Panc1 (cell line): ENCODE data around the gene SMIM24. TPM values are rescaled to one million over a fixed set of nuclear protein-coding genes. Genes with fewer than 3 reads are reported as not detected.

Experiments
- ATAC-seq: fragments of 200-7000 bp; cut with Tn5 transposase; 2 replicates; pipeline ENCODE4 v1.9.1; 2020; ENCODE audit warnings: mild to moderate bottlenecking, moderate library complexity
- BruUV-seq: library from RNA; stranded (reverse); fragments of 400-500 nt; replicated peaks from 2 replicates; lab custom pipeline; 2021; lab: Mats Ljungman, UMichigan
- CTCF ChIA-PET: fragments of 300-600 bp; sonication (Branson Sonifier 250); formaldehyde crosslinking; loops from one replicate; lab custom pipeline; 2022; ENCODE audit warnings: antibody characterized with exemption; lab: Charles Lee
- POLR2A ChIA-PET: fragments of 300-600 bp; sonication (Branson Sonifier 250); formaldehyde crosslinking; loops from one replicate; lab custom pipeline; 2022; ENCODE audit warnings: antibody characterized with exemption; lab: Charles Lee
- DNase-seq: peaks from one replicate; pipeline ENCODE4 v3.0.0-alpha.2; 2010; ENCODE audit warnings: low read depth, low spot score
- H3K27ac ChIP-seq: 2 replicates; pipeline ENCODE4 v1.5.1; 2011; ENCODE audit warnings: mild to moderate bottlenecking, low read length, inconsistent platforms
- H3K27me3 ChIP-seq: fragments of 200-500 bp; sonication (Bioruptor generic); 2 replicates; pipeline ENCODE4 v1.6.0; 2014; ENCODE audit warnings: low read length, inconsistent platforms; ENCODE audit not compliant: control insufficient read depth, insufficient read depth
- H3K36me3 ChIP-seq: fragments of 200-500 bp; sonication (Bioruptor generic); 2 replicates; pipeline ENCODE4 v1.5.1; 2014; ENCODE audit warnings: inconsistent platforms, mild to moderate bottlenecking, low read length, moderate library complexity; ENCODE audit not compliant: control insufficient read depth, insufficient read depth
- H3K4me1 ChIP-seq: 2 replicates; pipeline ENCODE4 v1.5.1; 2011; ENCODE audit warnings: inconsistent platforms, mild to moderate bottlenecking, low read length, moderate library complexity; ENCODE audit not compliant: control insufficient read depth, insufficient read depth
- H3K4me3 ChIP-seq, 2 experiments: 2 replicates each; pipeline ENCODE4 v1.5.1; 2011 to 2012; ENCODE audit warnings: low read depth in 2 of 2, low read length in 2 of 2, mild to moderate bottlenecking in 2 of 2, inconsistent platforms in 1 of 2, moderate library complexity in 1 of 2
- H3K9me3 ChIP-seq: fragments of 200-500 bp; sonication (Bioruptor generic); 2 replicates; pipeline ENCODE4 v1.5.1; 2014; ENCODE audit warnings: low read depth, mild to moderate bottlenecking, inconsistent platforms, low read length, moderate library complexity; ENCODE audit not compliant: control insufficient read depth, insufficient read depth
- CTCF ChIP-seq: fragments of 450-650 bp; IDR thresholded peaks from 2 replicates; pipeline ENCODE4 v1.5.1; 2017; ENCODE audit warnings: mild to moderate bottlenecking
- POLR2AphosphoS5 ChIP-seq: IDR thresholded peaks from 2 replicates; pipeline ENCODE4 v1.6.1; 2012; ENCODE audit warnings: mild to moderate bottlenecking, low read depth, low read length, moderate library complexity
- REST ChIP-seq, 2 experiments: IDR thresholded peaks; 2 replicates each; pipeline ENCODE4 v1.6.1; 2011 to 2012; ENCODE audit warnings: low read depth in 2 of 2, control low read depth in 1 of 2, low read length in 1 of 2, mild to moderate bottlenecking in 1 of 2, moderate library complexity in 1 of 2; ENCODE audit not compliant: insufficient read depth in 1 of 2
- SIN3A ChIP-seq: IDR thresholded peaks from 2 replicates; pipeline ENCODE4 v1.6.1; 2012; ENCODE audit warnings: low read depth, mild to moderate bottlenecking, low read length, moderate library complexity, borderline replicate concordance; ENCODE audit not compliant: insufficient read depth
- TCF7L2 ChIP-seq: IDR thresholded peaks from 2 replicates; pipeline ENCODE4 v1.6.1; 2011; ENCODE audit warnings: mild to moderate bottlenecking, low read depth, low read length, inconsistent platforms
- in situ Hi-C: cut with HindIII; loops from 2 replicates; pipeline ENCODE4 v1.10.0; 2016; ENCODE audit warnings: low sequenced_read_pairs, low pct_unique_long_range_greater_than_20kb
- intact Hi-C: fragments of 100-400 bp; cut with micrococcal nuclease; formaldehyde crosslinking; loops from one replicate; pipeline ENCODE4 v1.10.0; 2022; ENCODE audit not compliant: unreplicated experiment
- total RNA-seq: library from RNA; stranded (reverse); gene quantifications from one replicate; pipeline ENCODE4 v1.2.1, GENCODE V29; 2021; ENCODE audit not compliant: unreplicated experiment

Gene SMIM24
- total RNA-seq, 1 experiment from 2014 or later = 0.28 TPM

- DNase-seq (no peak), ATAC-seq (no peak)
- Histone ChIP-seq H3K4me1 (no peaks in the 10 kb centered on the region), H3K27me3 (no peaks in the 10 kb centered on the region), H3K36me3 (no peaks in the 10 kb centered on the region), H3K27ac (no peak overlapping the region), H3K9me3 (no peaks in the 10 kb centered on the region), H3K4me3 (no peak overlapping the region)
- ChIA-PET POLR2A (no interaction called here), CTCF (interaction anchor here (0.5 kb wide), 1 partner anchor 142 kb away, joined by 12 read pairs; no protein-coding TSS in a partner anchor)
- TF ChIP-seq SIN3A (no peak), TCF7L2 (no peak), CTCF (no peak; the same call in 1 of the 2 replicates), REST (IDR thresholded peaks at IDR 0.05; ENCODE audit: insufficient read depth in 1 of 2, low read depth in 2 of 2, low read length in 1 of 2) (no peak), POLR2AphosphoS5 (no peak)
- intact Hi-C loops = no loop called here
- no TSS peak for BruUV-seq
- in situ Hi-C loops = no loop called here
These were observed 46.3 kb upstream of the SMIM24 start for GRCh38 chr19:3526507-3527237.

DNA sequence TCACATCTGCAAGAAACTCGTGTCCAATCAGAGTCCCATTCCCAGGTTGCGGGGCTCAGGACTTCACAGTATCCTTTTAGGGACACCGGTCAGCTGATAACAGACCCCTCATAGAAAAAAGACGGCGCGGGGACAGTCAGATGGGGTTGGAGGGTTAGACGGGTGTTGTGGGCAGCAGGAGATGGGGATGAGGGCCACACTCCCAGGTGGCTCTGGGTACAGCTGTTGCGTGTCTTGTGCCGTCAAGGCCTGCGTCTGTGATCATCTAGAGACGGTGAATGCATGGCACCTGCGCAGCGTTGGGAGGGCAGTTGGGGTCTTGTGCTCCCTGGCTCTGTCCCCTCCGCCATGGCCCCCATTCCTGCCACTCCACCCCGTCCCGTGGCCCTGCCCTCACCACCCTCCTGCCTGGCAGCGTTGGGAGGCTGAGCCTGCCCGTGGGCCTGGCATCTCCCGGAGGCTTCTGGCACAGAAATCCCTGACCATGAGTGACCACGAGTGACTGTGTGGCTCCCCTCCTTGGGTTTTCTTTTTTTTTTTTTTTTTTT, 44.7 kb upstream of the SMIM24 start:
- Histone ChIP-seq H3K27ac (no peak overlapping the region), H3K4me1 (no peaks in the 10 kb centered on the region), H3K9me3 (no peaks in the 10 kb centered on the region), H3K36me3 (no peaks in the 10 kb centered on the region), H3K27me3 (no peaks in the 10 kb centered on the region), H3K4me3 (no peak overlapping the region)
- no peak for ATAC-seq
- in situ Hi-C loops (no loop called here), intact Hi-C loops (no loop called here)
- TF ChIP-seq SIN3A = no peak
- no TSS peak for BruUV-seq
- CTCF ChIA-PET = no interaction called here
- DNase-seq = no peak
- POLR2A ChIA-PET = no interaction called here
